DMS53 treated with DMSO at 0.1 percent for 48 hours (cell line): ENCODE results near the gene HMOX2.

ENCODE experiments used
- DNase-seq: peaks from one replicate; lab custom pipeline; 2025; ENCODE audit not compliant: unreplicated experiment; lab: John Stamatoyannopoulos, UW

HMOX2 gene, protein sequence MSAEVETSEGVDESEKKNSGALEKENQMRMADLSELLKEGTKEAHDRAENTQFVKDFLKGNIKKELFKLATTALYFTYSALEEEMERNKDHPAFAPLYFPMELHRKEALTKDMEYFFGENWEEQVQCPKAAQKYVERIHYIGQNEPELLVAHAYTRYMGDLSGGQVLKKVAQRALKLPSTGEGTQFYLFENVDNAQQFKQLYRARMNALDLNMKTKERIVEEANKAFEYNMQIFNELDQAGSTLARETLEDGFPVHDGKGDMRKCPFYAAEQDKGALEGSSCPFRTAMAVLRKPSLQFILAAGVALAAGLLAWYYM

DNA sequence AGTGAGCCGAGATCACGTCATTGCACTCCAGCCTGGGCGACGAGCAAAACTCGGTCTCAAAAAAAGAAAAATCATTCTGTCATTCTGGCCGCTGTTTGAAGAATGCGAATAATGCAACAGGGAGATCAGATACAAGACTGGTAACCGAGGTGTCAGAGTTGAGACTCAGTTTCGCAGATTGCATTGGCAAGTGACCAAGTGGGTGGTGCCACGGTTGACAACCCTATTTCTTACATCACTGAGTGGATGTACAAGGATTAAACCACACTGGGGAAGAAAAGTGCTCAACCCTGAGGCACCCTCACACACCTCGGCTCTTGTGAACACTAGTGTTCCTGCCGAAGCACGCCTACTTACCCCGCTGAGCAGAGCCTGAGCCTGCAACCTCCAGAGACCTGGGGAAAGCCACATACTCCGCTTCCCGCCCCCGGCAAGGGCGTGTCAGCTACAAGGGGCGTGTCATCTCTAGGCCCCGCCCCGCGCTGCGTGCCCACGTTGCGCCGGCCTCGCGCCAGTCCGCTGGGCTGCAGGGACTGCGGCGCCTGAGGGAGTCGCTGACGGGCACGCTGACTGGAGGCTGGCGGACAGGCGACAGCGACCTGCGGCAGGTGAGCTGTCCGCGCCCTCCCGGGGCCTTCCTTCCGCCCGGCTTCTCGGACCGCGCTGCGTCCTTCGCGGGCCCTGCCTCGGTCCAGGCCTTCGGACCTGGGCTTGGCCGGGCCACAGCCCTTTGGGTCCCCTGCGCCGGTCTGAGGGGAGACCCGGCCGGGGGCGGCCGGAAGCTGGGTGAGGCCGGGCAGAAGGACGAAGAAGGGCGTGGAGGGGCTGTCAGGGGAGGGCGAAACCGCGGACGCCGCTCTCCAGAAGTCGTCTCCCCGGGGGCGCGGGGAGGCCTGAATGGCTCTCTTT, at the start of gene HMOX2:
Gene HMOX2 (plus strand): TSS at position 519 of the 909 bp plus-strand sequence. CDS start 29,127 bp downstream, outside the sequence.
- DNase-seq, result peak; percentile 84

DNA sequence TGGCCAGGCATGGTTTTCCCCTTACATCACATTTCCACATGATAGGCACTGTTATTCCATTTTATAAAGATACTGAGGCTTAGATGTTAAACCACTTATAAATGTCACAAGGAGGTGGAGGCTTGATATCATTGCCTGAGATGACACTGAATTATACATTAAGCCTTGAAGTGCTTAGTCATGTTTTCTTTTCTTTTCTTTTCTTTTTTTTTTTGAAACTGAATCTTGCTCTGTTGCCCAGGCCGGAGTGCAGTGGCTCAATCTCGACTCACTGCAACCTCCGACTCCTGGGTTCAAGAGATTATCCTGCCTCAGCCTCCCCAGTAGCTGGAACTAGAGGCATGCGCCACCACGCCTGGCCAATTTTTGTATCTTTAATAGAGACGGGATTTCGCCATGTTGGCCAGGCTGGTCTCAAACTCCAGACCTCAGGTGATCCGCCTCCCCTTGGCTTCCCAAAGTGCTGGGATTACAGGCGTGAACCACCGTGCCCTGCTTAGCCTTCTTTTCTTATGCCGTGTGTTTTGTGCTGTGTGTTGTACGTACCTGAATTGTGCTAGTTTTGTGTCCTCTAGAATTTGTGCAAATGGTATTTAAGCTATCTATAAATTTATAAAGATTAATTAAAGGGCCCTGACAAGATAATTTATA, 49.4 kb upstream of the HMOX2 start:
- no peak for DNase-seq

DNA sequence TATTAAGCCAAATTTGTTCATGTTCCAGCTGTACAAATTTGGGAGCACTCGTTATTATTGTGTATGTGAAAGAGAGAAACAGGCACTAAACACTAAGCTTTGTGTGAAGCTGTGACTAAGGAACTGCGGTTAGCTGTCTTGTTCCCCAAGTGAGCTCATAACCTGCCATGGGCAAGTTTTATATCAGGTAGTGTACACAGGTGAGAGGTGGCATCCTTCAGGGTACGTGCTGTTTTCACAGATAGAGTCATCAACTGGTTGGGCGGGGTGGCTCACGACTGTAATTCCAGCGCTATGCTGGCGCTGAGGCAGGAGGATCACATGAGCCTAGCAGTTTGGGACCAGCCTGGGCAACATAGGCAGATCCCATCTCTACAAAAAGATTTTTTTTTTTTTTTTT, 47.7 kb upstream of the HMOX2 start:
- DNase-seq, result no peak

DNA sequence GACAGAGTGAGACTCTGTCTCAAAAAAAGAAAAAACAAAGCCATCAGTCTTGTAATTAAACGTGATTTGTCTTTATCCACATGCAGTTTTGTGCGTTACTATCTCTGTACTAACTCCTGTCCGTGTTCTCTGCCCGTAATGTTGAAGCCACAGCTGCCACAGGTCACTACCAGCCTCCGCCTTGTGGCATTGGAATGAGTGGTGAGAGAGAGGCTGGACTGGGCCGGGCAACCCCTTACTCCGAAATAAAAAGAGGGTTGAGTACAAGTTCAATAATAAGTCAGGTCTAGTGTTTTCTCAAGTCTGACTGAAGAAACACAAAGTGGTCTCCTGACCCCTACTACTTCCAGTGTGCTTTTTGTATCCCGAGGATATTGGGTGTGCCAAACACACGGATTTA, 45.2 kb upstream of the HMOX2 start:
- DNase-seq, result no peak

DNA sequence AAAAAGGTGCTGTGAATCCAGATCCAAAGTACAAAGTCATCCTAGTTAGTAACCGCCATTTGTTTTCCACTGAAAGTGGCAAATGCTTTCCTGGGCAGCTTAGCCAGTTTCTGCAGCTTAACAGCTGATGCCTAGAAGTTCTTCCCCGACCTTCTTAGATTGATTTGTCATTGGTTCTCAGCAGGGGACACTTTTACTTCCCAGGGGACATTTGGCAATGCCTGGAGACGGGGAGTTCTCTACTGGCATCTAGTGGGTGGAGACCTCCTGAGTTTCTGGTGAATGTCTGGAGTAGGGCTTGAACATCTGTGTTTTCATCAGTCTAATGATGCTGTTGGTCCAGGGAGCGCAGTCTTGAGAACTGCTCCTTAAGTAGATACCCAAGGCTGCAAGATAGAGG, 43.0 kb upstream of the HMOX2 start:
- DNase-seq, result no peak

DNA sequence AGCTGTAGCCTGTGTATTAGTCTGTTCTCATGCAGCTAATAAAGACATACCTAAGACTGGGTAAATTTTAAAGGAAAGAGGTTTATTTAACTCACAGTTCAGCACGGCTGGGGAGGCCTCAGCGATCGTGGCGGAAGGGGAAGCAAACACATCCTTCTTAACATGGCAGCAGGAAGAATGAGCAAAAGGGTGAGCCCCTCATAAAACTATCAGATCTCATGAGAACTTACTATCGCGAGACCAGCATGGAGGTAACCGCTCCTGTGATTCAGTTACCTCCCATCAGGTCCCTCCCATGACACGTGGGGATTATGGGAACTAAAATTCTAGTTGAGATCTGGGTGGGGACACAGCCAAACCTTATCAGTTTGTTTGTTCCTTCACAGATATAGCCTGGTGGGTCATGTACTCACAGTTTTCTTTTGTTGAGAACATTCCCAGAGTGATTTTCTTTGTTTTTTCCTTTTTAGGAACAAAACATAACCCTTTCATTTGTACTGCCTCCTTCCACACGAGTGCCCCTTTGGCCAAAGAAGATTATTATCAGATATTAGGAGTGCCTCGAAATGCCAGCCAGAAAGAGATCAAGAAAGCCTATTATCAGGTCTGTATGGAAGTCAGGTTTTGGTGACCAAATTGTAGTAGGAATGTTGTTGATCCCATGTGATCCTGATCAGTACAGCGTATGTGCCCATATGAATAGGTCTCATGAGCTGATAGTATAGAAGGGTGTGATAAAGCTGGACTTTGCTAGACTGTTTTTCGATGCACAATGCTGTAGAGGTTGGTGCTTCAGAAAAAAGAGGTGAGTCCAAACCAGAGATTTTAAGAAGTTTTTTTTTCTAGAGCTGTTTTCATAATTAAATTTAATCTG, 42.0 kb upstream of the HMOX2 start:
- no peak for DNase-seq

DNA sequence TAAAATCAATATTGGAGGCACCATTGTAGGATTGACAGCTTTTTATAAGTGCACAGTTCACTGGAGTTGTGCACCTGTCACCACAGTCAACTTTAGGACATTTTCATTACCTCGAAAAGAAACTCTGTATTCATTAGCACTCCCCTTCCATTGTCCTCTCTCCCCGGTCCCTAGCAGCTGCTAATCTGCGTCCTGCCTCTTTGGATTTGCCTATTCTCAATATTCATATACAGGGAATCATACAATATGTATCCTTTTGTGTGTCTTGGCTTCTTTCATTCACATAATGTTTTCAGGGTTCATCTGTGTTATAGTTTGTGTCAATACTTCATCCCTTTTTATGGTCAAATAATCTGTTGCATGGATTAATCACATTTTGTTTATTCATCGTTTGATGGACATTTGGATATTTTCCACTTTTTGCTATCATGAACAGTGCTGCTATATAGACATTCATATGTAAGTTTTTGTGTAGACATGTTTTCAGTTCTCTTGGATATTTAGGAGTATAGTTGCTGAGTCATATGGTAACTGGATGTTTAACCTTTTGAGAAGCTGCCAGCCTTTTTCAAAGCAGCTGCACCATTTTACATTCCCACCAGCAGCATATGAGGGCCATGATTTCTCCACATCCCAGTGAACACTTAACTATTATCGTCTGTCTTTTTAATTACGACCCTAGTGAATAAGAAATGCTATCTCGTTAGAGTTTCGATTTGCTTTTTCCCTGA, 40.7 kb upstream of the HMOX2 start:
- no peak for DNase-seq

DNA sequence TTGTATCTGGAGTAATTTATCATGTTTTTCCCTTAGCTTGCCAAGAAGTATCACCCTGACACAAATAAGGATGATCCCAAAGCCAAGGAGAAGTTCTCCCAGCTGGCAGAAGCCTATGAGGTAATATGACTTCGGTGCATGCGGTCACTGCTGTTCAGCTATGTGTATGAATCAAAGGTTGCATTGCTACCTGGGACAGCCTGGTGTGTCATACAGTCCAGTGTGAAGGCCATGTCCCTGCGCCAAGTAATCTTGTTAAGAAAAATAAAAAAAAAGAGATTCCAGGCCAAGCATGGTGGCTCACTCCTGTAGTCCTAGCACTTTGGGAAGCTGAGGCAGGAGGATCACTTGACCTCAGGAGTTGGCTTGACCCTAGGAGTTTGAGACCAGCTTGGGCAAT, 38.8 kb upstream of the HMOX2 start:
- no peak for DNase-seq

DNA sequence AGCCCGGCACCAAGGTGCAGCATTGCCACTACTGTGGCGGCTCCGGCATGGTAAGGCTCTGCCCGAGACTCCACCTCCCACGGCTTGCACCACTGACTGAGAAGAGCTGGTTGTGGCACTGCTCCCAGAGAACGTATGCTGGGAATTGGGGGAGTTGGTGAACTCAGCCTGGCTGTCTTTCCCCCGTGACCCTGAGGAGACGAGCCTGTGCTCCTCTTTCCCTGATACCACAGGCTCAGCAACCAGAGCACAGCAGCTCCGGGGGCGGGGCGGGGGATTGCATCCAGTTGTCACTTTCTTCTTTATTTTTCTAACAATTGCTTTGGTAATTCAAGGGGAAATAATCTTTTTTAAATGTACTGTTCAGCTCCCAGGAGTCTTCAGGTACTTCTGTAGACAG, 33.8 kb upstream of the HMOX2 start:
- no peak for DNase-seq

DNA sequence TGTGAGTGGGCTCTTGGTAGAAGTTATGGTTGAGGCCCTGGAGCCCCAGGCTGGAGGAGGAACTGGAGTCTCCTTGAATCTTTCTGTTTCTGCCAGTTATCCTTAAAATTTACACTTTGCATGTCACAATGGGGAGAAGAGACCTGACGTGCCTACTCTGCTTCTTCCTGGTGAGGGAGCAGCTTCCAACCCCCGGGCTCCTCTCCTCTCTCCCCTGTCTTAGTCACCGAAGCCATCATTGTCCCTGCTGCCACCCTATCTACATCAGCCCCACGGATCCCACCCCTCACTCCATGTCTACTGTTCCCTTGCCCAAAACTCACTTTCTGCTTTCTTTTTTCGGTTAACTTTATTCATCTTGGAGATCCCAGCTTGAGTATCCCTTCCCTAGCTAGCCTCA, 32.9 kb upstream of the HMOX2 start:
- DNase-seq, result no peak

DNA sequence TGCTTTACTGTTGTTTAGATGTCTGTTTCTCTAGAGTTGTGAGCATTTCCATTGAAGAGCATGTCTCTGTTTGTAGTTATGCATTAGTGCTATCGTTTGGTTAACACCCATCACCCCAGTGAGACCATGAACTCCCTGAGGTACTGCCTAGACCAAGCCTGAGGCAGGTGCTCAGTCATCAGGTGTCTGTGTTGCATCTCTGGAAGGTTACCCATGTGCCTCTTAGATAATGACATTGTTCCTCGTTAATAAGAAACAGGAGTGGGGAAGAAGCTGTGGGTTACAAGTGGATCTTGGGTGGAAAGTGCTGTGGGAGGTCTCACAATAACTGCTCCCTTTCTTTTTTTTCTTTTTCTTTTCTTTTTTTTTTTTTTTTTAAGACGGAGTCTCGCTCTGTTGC, 32.2 kb upstream of the HMOX2 start:
- DNase-seq, result no peak

DNA sequence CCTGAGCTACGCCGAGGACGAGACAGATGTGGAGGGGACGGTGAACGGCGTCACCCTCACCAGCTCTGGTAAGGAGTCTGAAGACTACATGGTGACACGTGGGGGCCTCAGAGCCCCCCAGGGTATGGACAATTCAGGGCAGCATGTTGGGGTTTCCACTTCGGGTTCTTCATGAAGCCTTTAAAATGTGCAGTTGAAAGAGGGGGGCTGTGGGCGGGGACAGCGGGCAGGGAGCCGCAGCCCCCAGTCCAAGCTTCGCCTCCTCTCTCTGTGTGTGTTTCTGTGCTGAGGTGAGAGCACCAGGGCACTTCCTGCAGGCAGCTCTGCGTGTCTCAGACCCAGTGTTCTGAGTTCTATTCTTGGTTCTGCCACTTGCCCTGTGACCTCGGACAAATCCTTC, 25.8 kb upstream of the HMOX2 start:
- no peak for DNase-seq

DNA sequence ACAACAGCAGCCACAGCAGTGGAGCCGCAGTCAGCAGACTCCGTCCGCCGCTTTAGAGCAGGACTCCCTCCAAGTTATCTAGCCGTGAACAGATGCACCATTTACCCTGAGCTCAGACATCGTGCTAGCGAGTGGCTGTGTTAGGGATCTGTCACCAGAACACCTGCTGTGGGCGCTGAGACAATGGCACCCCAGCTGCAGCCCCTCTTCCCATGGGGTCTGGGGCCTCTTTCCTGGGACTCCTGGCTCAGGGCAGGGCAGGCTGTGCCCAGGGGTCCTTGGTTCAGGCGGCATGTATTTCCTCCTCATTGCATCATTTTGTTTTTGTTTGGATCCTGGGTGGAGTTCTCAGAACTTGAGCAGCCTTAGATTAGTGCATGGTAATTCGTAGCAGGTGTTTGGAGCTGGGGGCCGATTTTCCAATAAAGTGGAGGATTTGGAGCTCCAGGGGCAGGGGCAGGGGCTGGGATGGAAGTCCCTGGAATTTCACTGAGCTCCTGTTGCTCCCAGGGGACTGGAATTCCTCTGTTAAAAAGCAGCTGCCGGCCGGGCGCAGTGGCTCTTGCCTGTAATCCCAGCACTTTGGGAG, 25.2 kb upstream of the HMOX2 start:
- DNase-seq, result no peak

DNA sequence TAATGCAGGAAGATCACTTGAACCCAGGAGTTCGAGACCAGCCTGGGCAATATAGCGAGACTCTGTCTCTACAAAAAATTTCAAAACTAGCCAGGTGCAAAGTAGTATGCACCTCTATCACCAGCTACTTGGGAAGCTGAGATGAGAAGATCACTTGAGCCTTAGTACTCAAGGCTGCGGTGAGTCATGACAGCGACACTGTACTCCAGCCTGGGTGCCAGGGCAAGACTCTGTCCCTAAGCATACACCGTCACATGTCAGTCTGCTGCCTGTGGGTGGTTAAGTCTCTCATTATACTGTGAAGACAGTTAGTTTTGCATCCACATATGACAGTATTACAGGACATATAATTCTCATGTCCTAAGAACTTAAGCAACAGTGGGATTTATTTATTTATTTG, 23.5 kb upstream of the HMOX2 start:
- DNase-seq, result no peak

DNA sequence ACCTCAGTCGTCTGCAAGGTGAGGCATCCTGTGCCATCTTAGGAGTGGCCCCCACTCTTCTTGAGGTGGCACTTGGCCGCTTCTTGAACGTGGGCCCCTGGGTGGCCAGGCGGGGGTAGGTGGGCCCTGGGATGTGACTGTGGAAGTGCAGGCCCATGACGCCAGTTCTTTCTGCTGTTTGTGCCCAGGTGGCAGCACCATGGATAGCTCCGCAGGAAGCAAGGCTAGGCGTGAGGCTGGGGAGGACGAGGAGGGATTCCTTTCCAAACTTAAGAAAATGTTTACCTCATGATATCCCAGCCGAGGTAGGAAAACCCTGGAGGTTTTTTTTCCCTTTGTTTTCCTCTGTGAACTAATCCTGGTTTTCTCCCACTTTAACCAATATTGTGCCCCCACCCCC, 21.6 kb upstream of the HMOX2 start:
- DNase-seq, result no peak

DNA sequence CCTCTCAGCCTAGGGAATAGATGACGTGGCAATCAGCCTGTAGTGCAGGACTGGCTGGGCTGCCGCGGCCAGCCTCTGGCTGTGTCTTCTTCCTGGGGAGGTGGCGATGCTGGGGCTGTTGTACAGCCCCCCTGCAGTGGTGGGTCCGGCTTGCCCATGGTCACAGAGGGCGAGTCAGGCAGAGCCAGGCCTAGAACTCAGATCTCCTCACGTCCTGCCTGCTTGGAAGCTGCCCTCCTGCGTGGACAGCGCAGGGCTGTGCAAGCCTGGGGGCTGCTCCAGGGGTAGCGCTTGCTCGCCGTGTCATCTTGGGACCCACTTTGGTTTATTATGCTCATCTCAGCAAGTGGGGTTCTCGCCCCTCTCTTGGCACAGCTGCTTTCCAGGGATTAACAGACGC, 21.1 kb upstream of the HMOX2 start:
- DNase-seq, result no peak

DNA sequence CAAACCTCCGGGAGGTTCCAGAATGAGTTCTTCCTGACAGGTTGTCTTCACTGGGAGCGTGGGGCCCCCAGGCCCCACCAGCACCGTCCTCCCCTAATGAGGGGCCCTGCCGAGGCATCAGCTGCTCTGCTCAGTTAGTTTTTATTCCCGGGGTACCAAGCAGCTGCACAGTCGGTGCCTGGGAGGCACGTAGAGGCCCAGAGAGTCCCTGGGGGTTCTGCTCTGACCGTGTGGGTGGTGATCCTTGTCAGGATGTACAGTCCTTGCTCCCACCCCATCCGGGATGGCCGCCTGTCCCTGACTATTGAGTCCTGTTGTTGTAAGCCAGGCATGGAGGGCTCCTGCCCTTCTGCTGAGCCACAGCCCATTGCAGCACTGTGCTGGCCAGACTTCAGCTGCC, 20.2 kb upstream of the HMOX2 start:
- DNase-seq, result no peak

DNA sequence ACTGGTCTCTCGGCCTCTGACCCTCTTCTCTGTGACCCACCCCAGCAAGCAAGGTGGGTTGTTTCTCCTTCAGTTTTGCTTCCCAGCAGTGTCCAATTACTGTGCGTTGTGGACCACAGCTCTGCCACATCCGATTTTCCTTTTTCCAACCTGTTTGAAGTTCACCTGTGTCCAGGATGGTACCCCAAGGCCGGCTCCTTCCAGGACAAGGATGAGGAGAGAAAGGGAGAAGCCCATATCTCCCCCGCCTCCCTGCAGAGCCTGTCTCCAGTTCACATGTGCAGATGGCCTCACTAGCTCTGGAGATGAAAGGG, 15.3 kb upstream of the HMOX2 start:
- DNase-seq, result no peak

DNA sequence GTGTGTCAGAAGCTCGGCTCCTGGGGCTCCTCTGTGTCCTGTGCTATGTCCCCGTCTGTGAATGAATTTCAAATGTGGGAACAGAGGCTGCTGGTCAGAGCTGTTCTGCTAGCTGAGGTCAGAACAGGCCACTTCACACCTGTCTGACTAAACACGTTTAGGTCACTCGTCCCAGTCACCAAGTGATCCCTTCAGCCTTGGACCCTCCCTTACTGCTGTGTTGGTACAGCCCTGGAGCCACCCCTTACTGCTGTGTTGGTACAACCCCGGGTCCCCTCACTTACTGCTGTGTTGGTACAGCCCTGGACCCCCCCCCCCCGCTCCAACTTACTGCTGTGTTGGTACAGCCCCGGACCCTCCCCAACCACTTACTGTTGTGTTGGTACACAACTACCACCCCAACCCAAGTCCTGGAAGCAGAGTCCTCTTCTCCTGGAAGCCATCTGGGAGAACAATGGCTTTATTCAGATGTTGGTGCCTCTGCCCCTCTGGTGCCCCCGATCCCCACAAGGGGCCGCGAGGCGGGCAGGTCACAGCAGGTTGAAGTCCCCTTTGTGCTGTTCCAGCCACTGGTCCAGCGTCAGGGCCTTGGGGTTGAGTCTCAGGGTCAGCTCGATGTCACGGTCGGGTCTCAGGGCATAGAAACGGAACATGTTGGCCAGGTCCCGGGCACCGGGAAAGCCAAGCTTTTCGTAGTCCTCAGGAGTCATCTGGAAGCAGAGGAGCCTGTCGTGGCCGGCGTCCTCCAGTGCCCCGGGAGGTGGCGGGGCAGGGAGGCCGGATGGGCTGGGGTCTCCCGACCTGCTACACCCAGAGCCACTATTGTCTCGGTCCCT, 14.7 kb upstream of the HMOX2 start:
- no peak for DNase-seq
